GM18909 (cell line): ENCODE results near the gene PIKFYVE.
"Not testable (repeated sequence)": the region's sequence is repeated elsewhere in the genome, so short reads cannot be mapped to it uniquely, and the experiment has no call there.

Experiments used
- ATAC-seq: cut with Tn5 transposase; IDR thresholded peaks from one replicate; pipeline ENCODE4 v1.9.1; 2021; ENCODE audit warnings: mild to moderate bottlenecking; ENCODE audit not compliant: unreplicated experiment, poor library complexity

The PIKFYVE gene

DNA sequence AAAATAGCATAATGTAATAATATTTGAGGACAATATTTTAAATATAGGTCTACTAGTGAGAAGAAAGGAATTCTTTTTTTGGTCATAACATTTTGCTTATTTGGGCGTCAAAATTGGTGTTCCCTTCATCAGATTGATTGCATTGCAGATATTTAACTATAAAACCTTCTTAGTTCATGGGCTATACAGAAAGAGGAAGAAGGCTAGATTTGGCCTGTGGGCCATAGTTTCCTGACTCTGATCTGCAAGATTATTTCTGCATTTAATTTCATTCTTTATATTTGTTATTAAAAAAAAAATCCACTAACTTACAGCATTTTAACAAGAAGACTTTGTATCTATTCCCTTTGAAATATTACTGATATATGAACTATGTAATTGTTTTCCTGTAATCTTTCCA is 31.9 kb downstream of the PIKFYVE start:
- ATAC-seq: no peak

DNA sequence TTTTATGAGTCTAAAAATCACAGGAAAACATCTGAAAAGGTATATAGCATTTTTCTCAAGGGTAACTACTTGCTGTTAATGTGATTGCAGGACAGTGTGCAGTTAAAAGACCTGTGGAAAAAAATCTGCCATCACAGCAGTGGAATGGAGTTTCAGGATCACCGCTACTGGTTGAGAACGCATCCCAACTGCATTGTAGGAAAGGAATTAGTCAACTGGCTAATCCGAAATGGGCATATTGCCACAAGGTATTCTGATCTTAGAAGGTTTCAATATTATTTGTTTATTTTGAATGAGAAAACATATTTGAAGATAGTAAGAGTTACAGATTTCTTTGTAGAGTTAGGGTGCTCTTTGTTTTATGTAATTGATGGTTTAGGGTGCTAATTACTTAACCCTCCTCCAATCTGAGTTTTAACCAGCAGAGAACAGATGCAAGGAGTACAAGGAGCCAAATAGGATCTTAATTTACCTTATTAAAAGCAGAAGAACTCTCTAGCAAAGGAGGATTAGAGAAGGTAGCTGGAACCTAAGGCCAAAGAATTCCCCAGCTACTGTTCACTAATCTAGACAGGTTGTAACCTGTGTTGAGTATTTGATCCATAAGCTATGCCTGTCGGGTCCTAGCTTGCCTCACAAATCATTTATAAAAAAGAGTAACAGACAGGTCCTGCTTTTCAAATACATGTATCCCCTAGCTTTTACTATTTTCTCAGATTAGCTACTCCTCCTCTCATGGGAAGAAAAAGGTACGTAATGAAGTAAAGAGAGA is 35.0 kb downstream of the PIKFYVE start:
- ATAC-seq: no peak

DNA sequence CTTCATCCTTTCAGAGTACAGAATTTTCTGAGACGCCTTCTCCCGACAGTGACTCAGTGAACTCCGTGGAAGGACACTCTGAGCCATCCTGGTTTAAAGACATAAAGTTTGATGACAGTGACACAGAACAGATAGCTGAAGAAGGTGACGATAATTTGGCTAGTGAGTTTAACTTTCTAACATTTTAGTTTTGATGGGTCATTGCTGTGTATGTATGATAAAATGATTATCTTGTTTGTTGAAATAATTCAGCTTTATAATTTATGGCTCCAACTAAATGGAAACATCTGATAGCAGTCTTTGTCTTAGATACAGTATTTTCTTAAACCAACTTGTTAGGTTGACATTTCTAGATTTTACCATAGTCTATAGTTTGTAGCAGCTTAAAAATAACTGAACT is 38.1 kb downstream of the PIKFYVE start:
- no peak for ATAC-seq

DNA sequence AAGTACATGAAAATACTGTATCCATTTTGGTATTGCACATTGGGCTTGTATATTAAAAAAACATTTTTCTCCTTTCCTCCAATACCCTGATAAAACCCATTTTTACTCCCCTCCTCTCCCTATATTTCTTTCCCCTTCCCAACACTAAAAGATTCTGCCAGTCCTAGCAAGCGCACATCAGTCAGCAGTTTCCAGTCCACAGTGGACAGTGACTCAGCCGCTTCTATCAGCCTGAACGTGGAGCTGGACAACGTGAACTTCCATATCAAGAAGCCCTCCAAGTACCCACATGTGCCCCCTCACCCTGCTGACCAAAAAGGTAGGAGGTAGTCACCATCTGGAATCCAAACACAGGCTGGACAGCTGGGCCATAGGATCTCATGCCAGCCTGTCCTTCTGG is 38.6 kb downstream of the PIKFYVE start:
- no peak for ATAC-seq

DNA sequence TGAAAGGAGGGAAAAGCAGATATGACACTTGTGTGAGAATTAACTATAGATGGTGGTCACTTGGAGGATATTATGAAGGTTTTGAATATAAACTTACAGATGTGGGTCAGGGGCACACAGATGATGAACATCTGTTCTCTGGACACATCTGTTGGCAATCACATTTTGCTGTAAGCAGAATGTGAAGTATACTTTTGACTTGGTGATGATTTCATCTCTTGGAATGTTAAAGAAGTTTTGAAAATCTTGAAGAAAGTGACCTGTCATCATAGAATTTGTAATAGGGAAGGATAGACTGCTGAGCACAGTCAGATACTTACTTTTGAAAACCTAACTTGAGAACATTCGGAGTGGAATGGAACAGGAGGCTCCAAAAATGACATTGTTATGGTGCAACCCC is 40.2 kb downstream of the PIKFYVE start:
- no peak for ATAC-seq

DNA sequence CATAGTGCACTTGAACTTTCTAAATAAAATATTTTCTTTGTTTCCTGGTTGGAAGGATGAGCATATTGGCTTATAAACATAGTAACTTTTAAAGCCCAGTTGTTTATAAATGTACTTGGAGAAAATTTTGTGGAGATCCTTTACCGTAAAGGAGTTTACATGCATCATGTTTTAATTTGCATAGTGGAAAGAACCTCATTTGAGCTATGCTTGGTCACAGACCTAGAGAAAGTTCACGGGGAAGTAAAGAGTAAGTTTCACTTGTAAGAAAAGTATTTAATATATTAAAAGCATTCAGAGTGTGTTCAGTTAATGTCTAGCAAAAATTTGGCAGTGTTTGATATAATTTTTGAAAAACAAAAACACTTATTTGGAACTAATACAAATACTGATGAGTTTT is 45.3 kb downstream of the PIKFYVE start:
- peak; percentile 68 for ATAC-seq

DNA sequence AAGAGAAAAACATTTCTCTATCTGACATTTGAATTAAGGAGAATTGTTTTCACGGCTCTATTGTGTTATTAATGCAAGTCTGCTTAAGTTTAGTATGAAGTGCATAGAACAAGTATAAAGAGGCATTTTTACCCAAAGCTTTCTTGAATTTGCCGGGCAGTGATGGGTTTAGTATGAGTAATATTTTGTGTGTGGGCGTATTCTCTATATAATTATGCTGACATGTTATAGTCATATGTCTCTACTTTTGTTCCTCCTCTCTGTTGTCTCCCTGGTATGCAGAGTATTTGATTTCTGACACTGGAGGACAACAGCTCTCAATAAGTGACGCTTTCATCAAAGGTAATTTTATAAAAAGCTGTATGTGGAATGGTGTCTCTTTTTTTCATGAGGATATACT is 45.9 kb downstream of the PIKFYVE start:
- peak; percentile 50 for ATAC-seq

DNA sequence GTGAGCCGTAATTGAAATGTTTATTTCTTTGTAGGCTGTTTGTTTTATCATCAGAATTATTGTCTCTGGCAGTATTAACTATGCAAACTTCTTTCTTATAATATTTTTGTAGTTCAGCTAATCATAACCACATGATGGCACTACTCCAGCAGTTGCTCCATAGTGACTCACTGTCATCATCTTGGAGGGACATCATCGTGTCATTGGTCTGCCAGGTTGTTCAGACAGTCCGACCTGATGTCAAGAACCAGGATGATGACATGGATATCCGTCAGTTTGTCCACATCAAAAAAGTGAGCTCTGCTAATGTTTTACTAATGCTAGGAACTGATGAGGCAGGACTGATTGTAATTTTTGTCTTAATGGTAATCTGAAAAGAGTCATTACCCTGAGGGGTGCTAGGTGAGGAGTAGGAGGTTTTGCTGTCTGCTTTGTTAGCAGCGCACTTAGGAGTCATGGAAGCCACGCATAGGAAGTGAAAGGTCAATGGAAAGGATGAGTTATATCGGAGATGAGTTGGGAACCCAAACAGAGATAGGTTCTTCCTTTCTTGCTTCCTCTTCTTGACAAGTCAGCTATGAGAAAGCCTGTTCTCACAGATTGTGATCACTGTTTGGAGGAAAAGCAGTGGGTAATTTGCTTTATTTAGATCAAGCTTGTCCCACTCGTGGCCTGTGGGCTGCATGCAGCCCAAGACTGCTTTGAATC is 49.2 kb downstream of the PIKFYVE start:
- ATAC-seq: peak; percentile 71

DNA sequence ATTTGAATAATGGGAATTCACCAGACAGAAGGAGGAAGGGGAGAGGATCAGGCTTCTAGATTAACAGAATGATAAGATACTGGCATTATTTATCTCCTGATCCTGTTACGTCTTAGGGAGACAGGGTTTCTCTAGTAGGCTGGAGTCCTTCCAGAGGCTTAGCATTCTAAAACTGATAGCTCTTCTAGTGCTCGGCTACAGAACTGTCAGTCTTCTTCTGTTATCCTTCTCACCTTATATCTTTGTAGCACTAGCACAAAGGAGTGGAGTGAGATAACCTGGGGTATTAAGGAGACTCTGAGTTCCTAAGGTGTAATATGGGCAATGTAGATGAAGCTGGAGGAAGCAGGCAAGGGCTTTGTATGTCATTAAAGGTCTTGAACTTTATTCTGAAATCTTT is 52.1 kb downstream of the PIKFYVE start:
- no peak for ATAC-seq

DNA sequence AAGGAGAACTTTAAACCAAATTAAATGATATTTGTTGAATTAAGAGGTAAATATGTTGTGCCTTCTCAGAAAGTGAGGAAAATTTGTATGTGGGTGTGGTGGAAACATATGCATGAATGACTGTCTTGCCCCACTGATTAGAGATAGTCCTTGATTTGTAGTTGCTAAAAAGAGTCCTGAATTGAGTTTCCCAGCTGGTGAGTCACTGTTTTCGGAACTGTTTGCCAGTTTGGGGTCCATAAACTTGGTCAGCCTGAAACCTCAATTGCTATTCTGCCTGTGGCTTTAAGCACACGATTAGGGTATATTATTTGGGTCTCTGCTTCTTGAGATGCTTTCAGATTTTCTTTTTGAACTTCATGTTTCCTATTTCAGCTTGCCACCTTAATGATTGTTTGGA is 53.3 kb downstream of the PIKFYVE start:
- ATAC-seq: peak; percentile 26

DNA sequence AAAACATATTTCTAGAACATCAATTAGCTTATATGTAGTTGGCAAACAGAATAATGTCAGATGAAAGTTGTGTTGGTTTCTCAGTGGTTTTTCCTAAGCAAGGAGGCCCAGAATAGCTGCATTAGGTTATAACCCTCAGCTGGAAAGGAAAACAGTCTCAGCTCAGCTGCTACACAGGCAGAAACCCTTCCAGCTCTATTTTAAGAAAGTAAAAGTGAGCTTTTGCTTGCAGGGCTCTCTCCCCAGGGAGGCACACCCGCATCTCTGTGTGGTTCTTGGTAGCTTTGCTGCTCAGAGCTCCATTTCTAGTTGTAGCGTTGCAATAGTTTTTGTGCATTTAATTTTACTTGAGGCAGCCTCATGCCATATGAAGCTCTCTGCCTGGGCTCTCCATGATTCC is 54.6 kb downstream of the PIKFYVE start:
- peak; percentile 98 for ATAC-seq

DNA sequence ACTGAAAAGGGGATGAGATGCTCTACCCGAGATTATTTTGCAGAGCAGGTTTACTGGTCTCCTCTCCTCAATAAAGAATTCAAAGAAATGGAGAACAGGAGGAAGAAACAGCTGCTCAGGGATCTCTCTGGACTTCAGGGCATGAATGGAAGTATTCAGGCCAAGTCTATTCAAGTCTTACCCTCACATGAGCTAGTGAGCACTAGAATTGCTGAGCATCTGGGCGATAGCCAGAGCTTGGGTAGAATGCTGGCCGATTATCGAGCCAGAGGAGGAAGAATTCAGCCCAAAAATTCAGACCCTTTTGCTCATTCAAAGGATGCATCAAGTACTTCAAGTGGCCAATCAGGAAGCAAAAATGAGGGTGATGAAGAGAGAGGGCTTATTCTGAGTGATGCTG is 60.0 kb downstream of the PIKFYVE start:
- no peak for ATAC-seq

DNA sequence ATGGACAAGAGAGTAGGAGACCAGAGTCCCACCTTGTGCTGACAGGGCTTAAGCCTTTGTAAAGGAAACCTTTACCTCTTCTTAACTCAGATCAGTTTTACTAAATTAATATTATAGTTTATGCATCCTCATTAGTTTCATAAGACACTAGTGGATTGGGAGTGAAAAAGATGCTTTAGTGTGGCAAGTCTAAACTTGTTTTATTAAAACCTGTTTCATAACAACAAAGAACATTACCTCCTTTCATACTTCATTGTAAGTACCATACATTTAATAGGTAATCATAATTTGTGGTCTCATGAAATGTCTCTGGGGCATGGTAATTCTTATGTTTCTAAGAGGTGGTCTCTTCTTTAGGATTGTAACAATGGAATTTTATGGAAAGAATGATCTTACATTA is 63.4 kb downstream of the PIKFYVE start:
- ATAC-seq: no peak

DNA sequence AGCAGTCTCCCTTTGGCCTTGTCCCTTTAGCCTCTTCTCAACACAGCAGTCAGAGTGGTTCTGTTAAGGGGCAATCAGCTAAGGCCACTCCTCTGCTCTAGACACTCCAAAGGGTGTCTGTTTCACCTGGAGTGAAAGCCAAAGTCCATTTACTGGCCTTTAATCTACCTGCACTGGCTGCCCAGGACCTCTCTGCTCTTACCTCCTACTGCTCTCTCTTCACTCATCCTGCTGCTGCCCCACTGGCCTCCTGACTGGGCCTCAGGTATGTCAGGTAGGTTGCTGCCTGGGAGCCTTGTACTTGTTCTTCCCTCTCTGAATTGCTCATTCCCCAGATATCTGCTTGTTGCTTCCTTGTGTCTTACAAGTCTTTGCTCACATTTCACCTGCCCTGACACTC is 68.2 kb downstream of the PIKFYVE start:
- ATAC-seq: no peak

DNA sequence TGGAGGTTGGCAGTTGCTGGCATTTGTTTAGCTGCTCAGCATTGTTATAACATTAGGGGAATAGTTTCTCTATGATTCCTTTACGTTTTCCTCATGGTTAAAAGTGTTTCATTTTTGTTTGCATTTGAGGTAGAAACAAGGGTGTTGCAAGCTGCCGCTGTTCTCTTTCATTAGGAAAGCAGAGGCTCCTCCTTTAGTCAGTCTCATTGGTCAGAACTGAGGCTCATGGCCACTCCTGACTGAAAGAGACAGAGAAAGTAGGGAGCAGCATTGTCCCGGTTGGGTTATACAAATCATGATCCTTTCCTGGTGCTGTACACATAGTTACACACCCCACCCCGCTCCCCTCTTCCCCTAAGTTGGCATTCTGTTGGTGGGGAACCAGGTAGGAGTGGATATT is 80.7 kb downstream of the PIKFYVE start:
- no peak for ATAC-seq

DNA sequence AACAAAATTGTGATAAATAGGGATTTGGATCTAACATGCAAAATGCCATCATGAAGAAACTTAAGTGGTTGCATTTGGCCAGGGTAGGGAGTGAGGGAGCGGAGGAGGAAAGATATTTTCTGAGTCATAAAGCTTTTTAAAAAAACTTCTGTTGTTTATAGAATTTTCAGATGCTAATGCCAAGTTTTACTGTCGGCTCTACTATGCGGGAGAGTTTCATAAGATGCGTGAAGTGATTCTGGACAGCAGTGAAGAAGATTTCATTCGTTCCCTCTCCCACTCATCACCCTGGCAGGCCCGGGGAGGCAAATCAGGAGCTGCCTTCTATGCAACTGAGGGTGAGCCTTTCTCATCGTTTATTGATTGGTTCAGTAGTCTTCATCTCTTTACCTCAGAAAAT is 84.6 kb downstream of the PIKFYVE start:
- no peak for ATAC-seq

DNA sequence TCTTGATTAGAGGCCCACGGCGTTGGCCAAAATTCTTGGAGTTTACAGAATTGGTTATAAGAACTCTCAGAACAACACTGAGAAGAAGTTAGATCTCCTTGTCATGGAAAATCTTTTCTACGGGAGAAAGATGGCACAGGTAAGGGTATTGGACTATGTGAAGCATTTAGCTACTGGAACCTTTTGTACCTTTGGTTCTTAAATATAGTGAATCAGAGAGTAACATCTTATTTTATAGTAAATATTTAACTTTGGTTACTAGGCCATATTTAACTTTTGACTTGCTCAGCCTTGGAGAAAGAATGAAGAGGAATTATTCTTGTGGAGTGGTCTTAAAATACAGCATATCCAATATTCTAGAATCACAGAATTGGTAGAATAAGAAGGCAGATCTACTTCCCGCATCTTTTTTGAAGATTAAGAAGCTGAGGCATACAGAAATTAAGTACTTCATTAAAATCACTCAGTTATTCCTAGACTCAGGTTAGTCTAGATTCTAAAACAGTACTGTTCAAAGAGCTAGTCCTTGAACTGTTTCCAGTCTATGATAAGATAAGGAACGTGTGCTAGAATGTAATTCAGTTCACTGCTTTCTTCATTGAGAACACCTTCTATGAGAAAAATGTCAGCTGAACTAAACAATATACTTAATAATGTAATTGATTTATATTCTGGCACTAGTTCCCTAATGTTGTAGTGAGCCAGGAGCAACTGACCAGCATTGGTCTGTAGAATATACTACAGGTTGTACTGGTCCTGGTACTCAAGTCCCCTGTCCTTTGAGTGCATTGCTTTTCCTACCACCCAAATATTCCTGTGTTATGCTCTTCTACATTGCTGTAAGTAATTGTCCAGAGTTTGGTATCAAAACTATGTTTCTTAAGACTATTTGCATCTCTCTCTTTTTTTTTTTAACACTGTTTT is 86.9 kb downstream of the PIKFYVE start:
- ATAC-seq: no peak

DNA sequence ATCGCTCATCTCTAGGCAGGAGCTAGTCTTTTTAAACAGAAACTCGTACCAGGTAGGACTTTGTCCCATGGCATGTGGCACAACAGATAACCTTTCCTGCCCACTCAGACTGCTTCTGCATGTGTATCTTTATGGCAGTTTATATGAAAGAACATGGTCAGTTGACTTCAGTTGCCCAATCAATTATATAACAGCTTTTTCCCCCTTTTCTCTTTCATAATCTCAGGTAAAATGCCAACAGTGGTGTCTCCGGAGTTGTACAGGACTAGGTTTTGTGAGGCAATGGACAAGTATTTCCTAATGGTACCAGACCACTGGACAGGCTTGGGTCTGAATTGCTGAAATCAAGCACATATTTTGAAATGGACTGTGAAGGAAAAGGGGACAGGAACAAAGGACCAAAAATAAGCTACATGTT is 88.9 kb downstream of the PIKFYVE start:
- no peak for ATAC-seq

DNA sequence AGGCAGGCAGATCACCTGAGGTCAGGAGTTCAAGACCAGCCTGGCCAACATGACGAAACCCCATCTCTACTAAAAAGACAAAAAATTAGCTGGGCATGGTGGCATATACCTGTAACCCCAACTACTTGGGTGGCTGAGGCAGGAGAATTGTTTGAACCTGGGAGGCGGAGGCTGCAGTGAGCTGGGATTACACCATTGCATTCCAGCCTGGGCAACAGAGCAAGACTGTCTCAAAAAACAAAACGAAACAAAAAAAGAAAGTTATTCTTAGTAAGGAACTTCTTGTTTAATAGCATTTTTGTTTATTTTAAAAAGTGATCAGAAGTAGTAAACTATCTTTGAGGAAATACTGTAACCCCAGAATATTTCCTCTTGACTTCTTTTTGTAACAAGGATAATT is 90.4 kb downstream of the PIKFYVE start:
- not testable (repeated sequence) for ATAC-seq

DNA sequence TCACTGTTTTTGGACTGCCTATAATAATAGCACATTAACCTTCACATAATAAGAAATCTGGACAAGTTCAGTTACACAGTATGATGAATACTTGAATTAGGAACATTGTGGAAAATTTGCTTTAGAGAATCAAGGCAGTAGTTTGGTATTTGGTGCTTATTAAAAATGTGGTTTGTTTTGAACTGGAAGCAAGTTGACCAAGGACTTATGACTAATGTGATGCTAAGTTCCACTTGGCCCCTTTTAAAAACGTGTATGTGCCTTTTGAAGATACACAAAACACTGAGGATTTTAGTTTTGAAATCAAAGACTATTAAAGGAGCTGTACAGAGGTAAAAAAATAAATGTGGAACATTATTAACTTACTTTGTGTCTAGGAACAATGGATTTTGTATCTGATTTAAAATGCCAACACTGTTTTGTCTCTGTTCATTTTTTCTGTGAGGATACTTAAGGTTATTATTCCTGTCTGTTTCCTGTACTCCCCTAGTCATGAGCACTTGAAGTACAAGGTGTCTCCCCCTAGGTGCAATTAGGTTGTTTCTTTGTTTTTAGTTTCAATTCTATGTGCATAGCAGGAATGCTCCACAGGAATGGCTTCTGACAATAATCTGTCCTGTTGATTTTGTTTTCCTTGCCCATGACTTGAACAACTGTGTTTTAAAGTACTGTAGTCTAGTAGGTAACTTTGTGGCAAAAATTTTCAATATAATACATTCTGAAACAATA is 91.0 kb downstream of the PIKFYVE start:
- no peak for ATAC-seq
